IMR-90 (cell line): ENCODE measurements around the gene FEN1. TPM values are rescaled to one million over a fixed set of nuclear protein-coding genes. Genes with fewer than 3 reads are reported as not detected.

Experiments
- ATAC-seq: fragments of 200-7000 bp; cut with Tn5 transposase; 2 replicates; pipeline ENCODE4 v1.9.1; 2020; ENCODE audit warnings: low read depth, mild to moderate bottlenecking, moderate library complexity
- BruUV-seq: library from RNA; stranded (reverse); fragments of 400-500 nt; replicated peaks from 2 replicates; lab custom pipeline; 2021; lab: Mats Ljungman, UMichigan
- CTCF ChIA-PET: fragments of 300-600 bp; formaldehyde crosslinking; extraction: SDS; loops from one replicate; lab custom pipeline; 2021; ENCODE audit warnings: antibody characterized with exemption; lab: Yijun Ruan, JAX
- POLR2A ChIA-PET: fragments of 300-600 bp; sonication (Branson Sonifier 250); formaldehyde crosslinking; loops from one replicate; lab custom pipeline; 2022; ENCODE audit warnings: antibody characterized with exemption; ENCODE audit not compliant: unreplicated experiment; lab: Charles Lee
- DNase-seq: peaks from one replicate; pipeline ENCODE4 v3.0.0; 2013
- H2AFZ ChIP-seq: replicated peaks from 2 replicates; pipeline ENCODE3; 2013; ENCODE audit warnings: low read length, mild to moderate bottlenecking; ENCODE audit not compliant: poor library complexity
- H2AK5ac ChIP-seq: 2 replicates; pipeline ENCODE4 v1.6.1; 2013; ENCODE audit warnings: low read depth, low read length, inconsistent platforms
- H2AK9ac ChIP-seq: replicated peaks from 2 replicates; pipeline ENCODE3; 2013; ENCODE audit warnings: mild to moderate bottlenecking, low read depth, low read length, moderate library complexity; ENCODE audit not compliant: poor library complexity
- H2BK120ac ChIP-seq: 2 replicates; pipeline ENCODE4 v1.6.1; 2013; ENCODE audit warnings: low read depth, low read length, inconsistent platforms
- H2BK15ac ChIP-seq: 3 replicates; pipeline ENCODE4 v1.6.1; 2013; ENCODE audit warnings: low read depth, low read length, inconsistent platforms
- H2BK20ac ChIP-seq: 2 replicates; pipeline ENCODE4 v1.6.1; 2013; ENCODE audit warnings: low read depth, mild to moderate bottlenecking, inconsistent platforms, low read length, moderate library complexity
- H2BK5ac ChIP-seq: 2 replicates; pipeline ENCODE4 v1.6.1; 2013; ENCODE audit warnings: mild to moderate bottlenecking, low read depth, low read length, inconsistent platforms; ENCODE audit not compliant: poor library complexity, severe bottlenecking
- H3K14ac ChIP-seq: replicated peaks from 2 replicates; pipeline ENCODE4 v1.6.1; 2013; ENCODE audit warnings: low read depth, low read length, inconsistent platforms
- H3K18ac ChIP-seq: 2 replicates; pipeline ENCODE4 v1.6.1; 2013; ENCODE audit warnings: low read depth, low read length, control low read depth
- H3K23ac ChIP-seq: 2 replicates; pipeline ENCODE4 v1.6.1; 2013; ENCODE audit warnings: low read depth, low read length, inconsistent platforms
- H3K27ac ChIP-seq: 2 replicates; pipeline ENCODE4 v1.5.1; 2013; ENCODE audit warnings: mild to moderate bottlenecking, control low read depth, low read length; ENCODE audit not compliant: insufficient read depth
- H3K27me3 ChIP-seq: 2 replicates; pipeline ENCODE4 v1.6.1; 2013; ENCODE audit warnings: low read length; ENCODE audit not compliant: control insufficient read depth, insufficient read depth
- H3K36me3 ChIP-seq: 2 replicates; pipeline ENCODE4 v1.6.1; 2013; ENCODE audit warnings: low read length, mixed read lengths; ENCODE audit not compliant: control insufficient read depth, insufficient read depth
- H3K4ac ChIP-seq: 2 replicates; pipeline ENCODE4 v1.6.1; 2013; ENCODE audit warnings: low read depth, low read length, inconsistent platforms
- H3K4me1 ChIP-seq: 2 replicates; pipeline ENCODE4 v1.6.1; 2013; ENCODE audit warnings: low read length, mixed read lengths; ENCODE audit not compliant: control insufficient read depth, insufficient read depth
- H3K4me2 ChIP-seq: 2 replicates; pipeline ENCODE4 v1.6.1; 2013; ENCODE audit warnings: low read depth, mild to moderate bottlenecking, control low read depth, low read length, moderate library complexity
- H3K4me3 ChIP-seq: 2 replicates; pipeline ENCODE4 v1.5.1; 2013; ENCODE audit warnings: low read depth, mild to moderate bottlenecking, control low read depth, low read length, moderate library complexity; ENCODE audit not compliant: insufficient read depth
- H3K56ac ChIP-seq: 2 replicates; pipeline ENCODE4 v1.6.1; 2013; ENCODE audit warnings: low read length, inconsistent platforms; ENCODE audit not compliant: insufficient read depth; ENCODE audit errors: extremely low read depth
- H3K79me1 ChIP-seq, 2 experiments: 2 replicates each; pipeline ENCODE4 v1.6.1; 2013; ENCODE audit warnings: low read length in 2 of 2, inconsistent platforms in 1 of 2, low read depth in 1 of 2
- H3K9ac ChIP-seq: 2 replicates; pipeline ENCODE4 v1.6.1; 2013; ENCODE audit warnings: low read depth, low read length, control low read depth
- H3K9me1 ChIP-seq: 2 replicates; pipeline ENCODE4 v1.6.1; 2013; ENCODE audit warnings: low read length, inconsistent platforms; ENCODE audit not compliant: insufficient read depth
- H3K9me3 ChIP-seq: 2 replicates; pipeline ENCODE4 v1.6.1; 2013; ENCODE audit warnings: low read length; ENCODE audit not compliant: control insufficient read depth, insufficient read depth
- H4K20me1 ChIP-seq: 2 replicates; pipeline ENCODE4 v1.6.1; 2013; ENCODE audit warnings: low read length, inconsistent platforms; ENCODE audit not compliant: insufficient read depth
- H4K5ac ChIP-seq: 2 replicates; pipeline ENCODE4 v1.6.1; 2013; ENCODE audit warnings: mild to moderate bottlenecking, low read depth, low read length, control low read depth
- H4K8ac ChIP-seq, 2 experiments: 2 replicates each; pipeline ENCODE4 v1.6.1; 2013; ENCODE audit warnings: low read depth in 2 of 2, low read length in 2 of 2, control low read depth in 1 of 2, inconsistent platforms in 1 of 2
- H4K91ac ChIP-seq: 2 replicates; pipeline ENCODE4 v1.6.1; 2013; ENCODE audit warnings: low read depth, low read length, inconsistent platforms; ENCODE audit not compliant: insufficient read depth
- USF2 ChIP-seq: fragments of 150-350 bp; IDR thresholded peaks from 2 replicates; pipeline ENCODE4 v1.6.1; 2017; ENCODE audit warnings: mild to moderate bottlenecking, antibody characterized with exemption, low read length, low read depth
- WGBS, 2 experiments: methylation state at CpG; one replicate each; pipeline versions ENCODE4 v1.1.5 to v1.1.7; 2013; ENCODE audit warnings: missing lambda C conversion rate in 2 of 2; ENCODE audit not compliant: insufficient read length in 1 of 2; ENCODE audit errors: extremely low coverage in 2 of 2; 5-methylcytosine and 5-hydroxymethylcytosine counted together
- dilution Hi-C: fragments of 300-500 bp; cut with HindIII; formaldehyde crosslinking; loops from one replicate; pipeline ENCODE4 v1.14.3; 2018; ENCODE audit warnings: low sequenced_read_pairs; ENCODE audit not compliant: unreplicated experiment
- in situ Hi-C: fragments of 300-500 bp; cut with MboI; formaldehyde crosslinking; loops from 3 replicates; pipeline ENCODE4 v1.14.3; 2019; ENCODE audit warnings: low sequenced_read_pairs, inconsistent platforms, mixed read lengths
- intact Hi-C: fragments of 100-400 bp; cut with micrococcal nuclease; formaldehyde crosslinking; loops from 2 replicates; pipeline ENCODE4 v1.10.0; 2022
- polyA plus RNA-seq, 3 experiments: library from polyadenylated mRNA; depleted of rRNA; stranded (reverse); fragments of >200 nt; gene quantifications; 2 replicates each; pipeline ENCODE4 v1.2.3, GENCODE V29; 2012; ENCODE audit warnings: low replicate concordance in 1 of 3
- total RNA-seq: library from RNA; depleted of rRNA; stranded (reverse); fragments of >200 nt; gene quantifications from 2 replicates; pipeline ENCODE4 v1.2.3, GENCODE V29; 2012

FEN1 gene
- total and polyA plus RNA-seq, 2 of the 4 experiments (the other 2 are of a cell fraction), result 23.0 to 41.9 TPM

GRCh38 chr11:61750631-61751273 is 42.0 kb upstream of the FEN1 start:
- POLR2A ChIA-PET, result no interaction called here
- H3K4ac ChIP-seq, result no peak overlapping the region
- H3K56ac ChIP-seq, result no peak overlapping the region
- DNase-seq, result no peak
- no peak overlapping the region for H2BK20ac ChIP-seq
- H3K4me2 ChIP-seq, result no peak overlapping the region
- H3K27me3 ChIP-seq, result peaks cover 3% of the 10 kb centered on the region; the same call in 1 of the 2 replicates
- no peak overlapping the region for H3K4me3 ChIP-seq
- H3K4me1 ChIP-seq, result peaks cover 7% of the 10 kb centered on the region
- H4K5ac ChIP-seq, result no peak overlapping the region
- no peak overlapping the region for H2BK15ac ChIP-seq
- no peak overlapping the region for H2BK120ac ChIP-seq
- H3K18ac ChIP-seq, result no peak overlapping the region
- CTCF ChIA-PET, result interaction anchor here (0.7 kb wide), 1 partner anchor 38 kb away, joined by 3 read pairs; no protein-coding TSS in a partner anchor
- no peak overlapping the region for H3K9ac ChIP-seq
- H2AK5ac ChIP-seq, result no peak overlapping the region
- no peak for ATAC-seq
- H2AK9ac ChIP-seq, result peak overlapping the region; percentile 19
- WGBS, 2 experiments, result 92% methylated on average over 2 of the region's 5 CpGs; no CpG with 5 or more reads in 1 of the 2 experiments
- H2AFZ ChIP-seq, result no peak overlapping the region
- H4K20me1 ChIP-seq, result no peaks in the 10 kb centered on the region
- no peak overlapping the region for H3K23ac ChIP-seq
- TF ChIP-seq USF2, result no peak
- no TSS peak for BruUV-seq
- dilution Hi-C loops (no loop called here), in situ Hi-C loops (no loop called here), intact Hi-C loops (no loop called here)
- H4K8ac ChIP-seq, result no peak overlapping the region
- no peak overlapping the region for H2BK5ac ChIP-seq
- H3K9me1 ChIP-seq, result no peaks in the 10 kb centered on the region
- H3K36me3 ChIP-seq, result no peaks in the 10 kb centered on the region
- H3K9me3 ChIP-seq, result no peaks in the 10 kb centered on the region
- no peak overlapping the region for H3K27ac ChIP-seq
- H3K79me1 ChIP-seq, result no peaks in the 10 kb centered on the region
- no peak overlapping the region for H4K91ac ChIP-seq
- H3K14ac ChIP-seq, result no peak overlapping the region
